Inferior parietal cortex (tissue), 1 donor: Measurements from ENCODE around the gene BLTP3B.

Source experiments
- DNase-seq: peaks from one replicate; pipeline ENCODE4 v3.0.0-alpha.2; 2016; ENCODE audit errors: extremely low spot score

The BLTP3B gene

GRCh38 chr12:100110276-100110675 is 32.4 kb downstream of the BLTP3B start:
- no peak for DNase-seq

GRCh38 chr12:100106861-100107260 is 35.8 kb downstream of the BLTP3B start:
- DNase-seq, result no peak

- no peak for DNase-seq
These were observed 37.0 kb downstream of the BLTP3B start for GRCh38 chr12:100105661-100106060.

GRCh38 chr12:100101000-100101399 is 41.7 kb downstream of the BLTP3B start:
- DNase-seq, result no peak
